ENCODE results near the gene PRKCA.

DNA sequence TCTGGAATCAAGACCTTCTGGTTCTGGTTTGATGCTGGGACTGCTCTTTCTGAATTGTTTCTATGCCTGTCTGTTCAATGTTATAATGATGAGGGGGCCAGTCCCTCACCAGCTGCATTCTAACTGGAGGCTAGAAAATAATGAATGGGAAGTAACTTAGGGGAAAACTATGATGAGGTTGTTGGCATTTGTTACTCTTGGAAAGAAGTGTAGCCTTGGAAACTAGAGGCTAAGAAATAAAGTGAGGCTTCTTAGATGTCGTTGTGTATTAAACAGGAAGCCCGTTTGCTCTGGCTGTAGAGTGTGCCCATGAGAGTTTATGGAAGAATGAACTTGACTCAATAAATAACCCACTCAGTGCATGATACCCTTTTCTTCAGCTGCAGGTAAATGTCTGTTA lies 140.8 kb downstream of the PRKCA start:
- TF ChIP-seq, protein P1, sequence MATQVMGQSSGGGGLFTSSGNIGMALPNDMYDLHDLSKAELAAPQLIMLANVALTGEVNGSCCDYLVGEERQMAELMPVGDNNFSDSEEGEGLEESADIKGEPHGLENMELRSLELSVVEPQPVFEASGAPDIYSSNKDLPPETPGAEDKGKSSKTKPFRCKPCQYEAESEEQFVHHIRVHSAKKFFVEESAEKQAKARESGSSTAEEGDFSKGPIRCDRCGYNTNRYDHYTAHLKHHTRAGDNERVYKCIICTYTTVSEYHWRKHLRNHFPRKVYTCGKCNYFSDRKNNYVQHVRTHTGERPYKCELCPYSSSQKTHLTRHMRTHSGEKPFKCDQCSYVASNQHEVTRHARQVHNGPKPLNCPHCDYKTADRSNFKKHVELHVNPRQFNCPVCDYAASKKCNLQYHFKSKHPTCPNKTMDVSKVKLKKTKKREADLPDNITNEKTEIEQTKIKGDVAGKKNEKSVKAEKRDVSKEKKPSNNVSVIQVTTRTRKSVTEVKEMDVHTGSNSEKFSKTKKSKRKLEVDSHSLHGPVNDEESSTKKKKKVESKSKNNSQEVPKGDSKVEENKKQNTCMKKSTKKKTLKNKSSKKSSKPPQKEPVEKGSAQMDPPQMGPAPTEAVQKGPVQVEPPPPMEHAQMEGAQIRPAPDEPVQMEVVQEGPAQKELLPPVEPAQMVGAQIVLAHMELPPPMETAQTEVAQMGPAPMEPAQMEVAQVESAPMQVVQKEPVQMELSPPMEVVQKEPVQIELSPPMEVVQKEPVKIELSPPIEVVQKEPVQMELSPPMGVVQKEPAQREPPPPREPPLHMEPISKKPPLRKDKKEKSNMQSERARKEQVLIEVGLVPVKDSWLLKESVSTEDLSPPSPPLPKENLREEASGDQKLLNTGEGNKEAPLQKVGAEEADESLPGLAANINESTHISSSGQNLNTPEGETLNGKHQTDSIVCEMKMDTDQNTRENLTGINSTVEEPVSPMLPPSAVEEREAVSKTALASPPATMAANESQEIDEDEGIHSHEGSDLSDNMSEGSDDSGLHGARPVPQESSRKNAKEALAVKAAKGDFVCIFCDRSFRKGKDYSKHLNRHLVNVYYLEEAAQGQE (IDR thresholded peaks at IDR 0.05; ENCODE audit: insufficient read depth in 1 of 2, low read depth in 2 of 2, low read length in 2 of 2) = no peak
- no peak for TF ChIP-seq POLR2AphosphoS5 (IDR thresholded peaks at IDR 0.05; ENCODE audit: low read depth, low read length)
- TF ChIP-seq TAF1 (IDR thresholded peaks at IDR 0.05; ENCODE audit: borderline replicate concordance, insufficient read depth, low read length) = no peak
- TF ChIP-seq SIN3A (IDR thresholded peaks at IDR 0.05; ENCODE audit: borderline replicate concordance, insufficient read depth, low read length) = no peak
- TF ChIP-seq FOXP2 (optimal IDR thresholded peaks at IDR 0.05; ENCODE audit: borderline replicate concordance, extremely low read depth, extremely low read length, insufficient read depth) = no peak
